GM21447 (cell line): ENCODE data around the gene UBXN2A.
"Not testable (repeated sequence)": the region's sequence is repeated elsewhere in the genome, so short reads cannot be mapped to it uniquely, and the experiment has no call there.

Experiments used
- ATAC-seq: cut with Tn5 transposase; IDR thresholded peaks from one replicate; pipeline ENCODE4 v1.9.1; 2021; ENCODE audit not compliant: unreplicated experiment

The UBXN2A gene

DNA sequence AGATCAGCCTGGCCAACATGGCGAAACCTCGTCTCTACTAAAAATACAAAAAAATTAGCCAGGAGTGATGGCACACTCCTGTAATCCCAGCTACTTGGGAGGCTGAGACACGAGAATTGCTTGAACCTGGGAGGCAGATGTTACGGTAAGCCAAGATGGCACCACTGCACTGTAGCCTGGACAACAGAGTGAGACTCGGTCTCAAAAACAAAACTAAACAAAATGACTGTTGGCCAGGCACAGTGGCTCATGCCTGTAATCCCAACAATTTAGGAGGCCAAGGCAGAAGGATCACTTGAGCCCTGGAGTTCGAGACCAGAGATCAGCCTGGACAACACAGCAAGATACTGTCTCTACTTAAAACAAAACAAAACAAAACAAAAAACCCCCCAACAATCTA is 102.9 kb downstream of the UBXN2A start:
- not testable (repeated sequence) for ATAC-seq

GRCh38 chr2:24045511-24046508 is 105.5 kb downstream of the UBXN2A start:
- ATAC-seq: no peak

DNA sequence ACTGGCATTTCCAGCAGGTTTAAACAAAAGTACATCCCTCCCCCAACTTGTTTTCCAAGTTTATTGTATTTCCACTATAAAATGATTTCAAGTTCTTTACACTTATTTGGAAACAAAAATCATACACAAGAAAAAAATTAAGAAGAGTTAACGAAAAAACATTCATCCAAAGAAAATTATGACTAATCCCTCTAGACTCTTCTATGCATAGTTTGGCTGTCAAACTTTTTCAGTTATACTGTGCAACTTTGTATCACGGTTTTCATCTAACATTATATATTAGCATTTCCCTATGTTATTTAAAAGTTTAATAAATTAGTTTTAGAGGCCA is 106.3 kb downstream of the UBXN2A start:
- no peak for ATAC-seq

DNA sequence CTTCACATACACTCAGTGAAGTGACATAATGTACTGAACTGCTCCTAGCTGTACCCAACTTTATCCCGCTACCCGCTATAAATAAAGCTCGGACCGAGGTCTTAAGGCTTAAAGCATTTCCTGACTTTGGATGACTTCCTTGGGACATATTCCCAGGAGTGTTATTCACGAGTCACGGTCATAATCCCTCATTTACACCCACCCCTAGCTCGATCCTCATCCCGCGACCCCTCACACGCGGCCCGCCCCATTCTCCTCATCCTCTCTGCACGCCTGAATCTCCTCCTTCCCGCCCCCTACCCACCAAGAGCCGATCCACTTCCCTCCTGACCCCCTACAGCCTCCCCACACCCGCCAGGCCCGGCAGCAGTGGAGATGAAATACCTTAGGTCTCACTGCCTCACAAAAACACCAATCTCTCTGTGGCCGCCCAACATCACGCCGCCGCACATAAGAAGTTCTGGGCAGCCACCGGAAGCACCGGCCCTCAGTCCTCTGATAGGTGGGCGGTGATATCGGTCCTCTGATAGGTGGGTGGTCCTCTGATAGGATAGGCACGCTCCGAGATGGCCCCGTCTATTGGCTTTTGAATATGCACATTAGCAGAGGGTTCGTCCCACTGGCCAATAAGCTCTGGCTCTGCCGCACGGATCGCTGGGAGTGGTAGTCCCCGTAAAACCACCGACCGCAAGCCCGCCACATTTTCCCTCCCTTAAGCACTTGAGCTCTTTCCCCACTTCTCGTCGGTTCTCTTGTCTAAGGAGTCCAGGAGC is 106.9 kb downstream of the UBXN2A start, which contains the start of gene WDCP:
Gene WDCP (minus strand): TSS at position 462 of the 773 bp plus-strand sequence. CDS start 7,897 bp downstream, outside the sequence.
- ATAC-seq: peak; percentile 99

DNA sequence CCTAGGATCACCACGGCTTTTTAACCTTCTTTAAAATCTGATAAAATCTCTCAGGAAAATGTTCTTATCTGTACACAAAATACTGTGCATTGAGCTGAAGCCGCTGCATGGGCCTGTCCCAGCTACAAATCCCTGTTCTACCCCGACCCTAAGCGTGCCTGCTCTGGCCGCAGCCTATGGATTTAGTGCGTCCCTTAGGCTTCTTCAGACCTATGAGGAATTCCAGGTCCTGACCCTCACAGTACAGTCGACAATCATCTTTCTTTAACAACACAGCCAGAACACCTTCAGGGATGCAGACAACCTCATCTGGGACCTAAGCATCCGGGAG is 107.4 kb downstream of the UBXN2A start:
- no peak for ATAC-seq

DNA sequence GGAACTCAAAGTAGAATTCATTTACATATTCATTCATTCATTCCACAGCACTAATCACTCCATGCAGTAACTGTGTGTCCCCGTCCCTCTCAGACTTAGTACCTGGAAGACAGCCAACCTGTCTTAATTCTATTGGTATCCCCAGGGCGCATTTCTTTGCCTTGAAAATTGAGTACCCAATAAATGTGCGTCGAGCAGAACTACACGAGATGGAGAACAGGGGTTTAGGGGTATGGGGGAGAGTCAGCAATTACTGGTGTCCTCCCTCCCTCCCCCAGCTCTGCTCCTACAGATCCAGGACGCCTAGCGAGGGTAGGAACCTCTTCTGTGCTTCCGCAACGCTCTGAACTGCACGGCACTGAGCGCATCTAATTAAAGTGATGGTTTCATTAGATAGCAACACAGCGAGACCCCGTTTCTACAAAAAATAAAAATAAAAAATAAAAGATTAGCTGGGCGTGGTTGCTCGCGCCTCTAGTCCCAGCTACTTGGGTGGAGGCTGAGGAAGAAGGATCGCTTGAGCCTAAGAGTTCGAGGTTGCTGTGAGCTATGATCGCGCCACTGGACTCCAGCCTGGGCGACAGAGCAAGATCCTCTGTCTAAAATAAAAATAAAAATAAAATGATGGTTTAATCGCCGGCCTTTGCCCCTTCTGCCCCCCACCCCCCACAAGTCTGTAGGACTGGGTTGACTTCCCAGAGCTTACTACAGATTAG is 108.7 kb downstream of the UBXN2A start:
- ATAC-seq: no peak

DNA sequence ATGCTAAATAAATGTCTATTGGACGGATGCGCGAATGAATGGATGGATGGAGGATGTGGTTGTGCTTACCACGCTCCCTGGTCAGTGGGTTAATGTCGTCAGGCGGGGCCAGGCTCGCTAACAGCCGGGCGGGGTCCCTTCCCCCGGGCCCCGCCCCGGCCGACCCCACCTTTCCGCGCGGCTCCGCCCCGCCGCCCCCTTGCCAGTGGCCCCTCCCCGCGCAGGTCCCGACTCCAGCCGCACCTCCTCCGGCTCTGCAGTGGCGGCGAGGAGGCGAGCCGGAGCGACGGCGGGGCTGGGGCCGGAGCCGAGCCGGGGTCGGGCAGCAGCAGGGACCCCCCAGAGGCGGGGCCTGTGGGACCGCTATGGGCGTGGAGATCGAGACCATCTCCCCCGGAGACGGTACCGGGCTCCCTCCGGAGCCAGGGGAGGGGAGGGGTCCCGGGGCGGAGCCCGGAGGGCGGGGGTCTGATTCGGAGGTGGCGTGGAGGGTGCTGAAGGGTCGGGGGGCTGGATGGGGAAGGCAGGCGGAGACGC is 109.3 kb downstream of the UBXN2A start, which contains the start of gene FKBP1B:
Gene FKBP1B (plus strand): TSS at position 257 of the 537 bp plus-strand sequence. CDS start 109 bp downstream, at position 366.
- ATAC-seq: no peak

GRCh38 chr2:24050041-24050979 is 110.0 kb downstream of the UBXN2A start:
- ATAC-seq: no peak

GRCh38 chr2:24051833-24052232 is 111.6 kb downstream of the UBXN2A start:
- no peak for ATAC-seq

DNA sequence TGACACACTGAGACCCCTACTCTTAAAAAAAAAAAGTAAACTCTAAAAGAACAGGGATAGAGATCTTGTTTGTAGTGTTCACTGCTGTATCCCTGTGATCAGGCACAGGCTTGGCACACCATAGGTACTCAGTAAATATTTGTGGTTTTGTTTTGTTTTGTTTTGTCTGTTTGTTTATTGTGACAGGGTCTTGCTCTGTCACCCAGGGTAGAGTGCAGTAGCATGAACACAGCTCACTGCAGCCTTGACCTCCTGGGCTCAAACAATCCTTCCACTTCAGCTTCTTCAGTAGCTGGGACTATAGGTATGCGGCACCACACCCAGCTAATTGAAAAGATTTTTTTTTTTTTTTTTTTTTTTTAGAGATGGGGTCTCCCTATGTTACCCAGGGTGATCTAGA is 112.7 kb downstream of the UBXN2A start:
- ATAC-seq: no peak
